ENCODE measurements around the gene ERICH4.
"Not testable (repeated sequence)": the region's sequence is repeated elsewhere in the genome, so short reads cannot be mapped to it uniquely, and the experiment has no call there.

ERICH4 gene

DNA sequence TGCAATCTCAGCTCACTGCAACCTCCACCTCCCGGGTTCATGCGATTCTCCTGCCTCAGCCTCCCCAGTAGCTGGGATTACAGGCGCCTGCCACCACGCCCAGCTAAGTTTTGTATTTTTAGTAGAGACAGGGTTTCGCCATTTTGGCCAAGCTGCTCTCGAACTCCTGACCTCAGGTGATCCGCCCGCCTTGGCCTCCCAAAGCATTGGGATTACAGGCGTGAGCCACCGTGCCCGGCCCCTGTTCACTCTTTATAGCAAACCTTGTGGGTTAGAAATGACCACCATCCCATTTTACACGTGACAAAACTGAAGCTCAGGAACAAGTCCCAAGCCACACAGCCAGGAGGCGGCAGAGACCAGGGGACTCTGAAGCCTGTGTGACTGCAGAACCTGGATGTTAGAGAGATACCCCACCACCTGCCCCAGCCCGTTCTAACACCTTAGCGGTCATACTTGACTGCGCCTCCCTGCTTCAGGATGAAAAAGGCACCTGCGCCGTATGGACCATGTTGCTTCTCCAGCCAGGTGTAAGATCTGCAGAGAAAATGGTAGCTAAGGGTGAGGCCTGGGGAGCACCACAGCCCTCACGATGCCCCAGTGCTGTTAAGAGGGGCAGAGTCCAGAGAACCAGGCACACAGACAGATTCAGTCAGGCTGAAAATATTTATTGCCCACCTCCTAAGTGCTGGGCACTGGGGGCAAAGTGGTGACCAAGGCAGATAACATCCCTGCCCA, 6.9 kb upstream of the ERICH4 start:
- no peak for DNase-seq

DNA sequence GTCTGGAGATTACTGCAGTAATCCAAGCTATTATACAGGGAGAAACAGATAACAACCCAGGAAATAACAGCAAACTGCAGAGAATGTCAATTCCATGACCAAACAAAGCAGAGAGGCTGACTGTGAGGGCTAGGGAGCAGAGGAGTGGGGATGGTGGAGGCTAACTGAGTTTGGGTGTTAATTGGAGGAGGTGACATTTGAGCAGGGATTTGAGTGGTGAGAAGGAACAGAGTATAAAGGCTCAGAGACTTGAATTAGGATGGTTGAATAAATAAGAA, 6.3 kb upstream of the ERICH4 start:
- no peak for DNase-seq

DNA sequence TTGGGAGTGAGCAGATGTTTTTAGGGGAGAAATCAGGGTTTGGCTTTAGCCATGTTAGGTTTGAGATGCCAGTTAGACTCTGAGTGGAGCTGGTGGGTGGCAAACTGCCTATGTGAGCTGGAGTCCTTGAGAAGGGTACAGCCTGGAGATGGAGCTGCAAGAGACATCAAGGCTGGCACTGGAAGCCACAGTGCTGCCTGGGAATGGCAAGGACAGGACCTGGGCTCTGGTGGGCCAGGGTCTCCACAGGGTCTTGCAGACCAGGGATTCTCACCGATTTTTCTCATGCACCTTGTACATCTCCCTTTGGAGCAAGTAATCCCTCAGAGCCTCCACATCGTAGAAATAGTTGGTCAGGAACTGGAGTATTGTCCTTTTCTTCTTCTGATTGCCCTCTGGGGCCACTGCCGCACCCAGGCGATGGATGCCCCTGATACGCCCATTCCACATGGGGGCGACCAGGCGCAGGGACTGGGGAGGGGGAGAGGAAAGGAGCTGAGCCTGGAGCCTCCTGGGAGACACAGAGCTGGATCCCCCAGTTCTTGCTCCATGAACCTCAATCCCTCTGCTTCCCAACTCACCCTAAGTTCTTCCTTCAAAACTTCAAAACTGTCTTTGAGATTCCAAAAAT, 4.9 kb upstream of the ERICH4 start:
- DNase-seq = no peak

DNA sequence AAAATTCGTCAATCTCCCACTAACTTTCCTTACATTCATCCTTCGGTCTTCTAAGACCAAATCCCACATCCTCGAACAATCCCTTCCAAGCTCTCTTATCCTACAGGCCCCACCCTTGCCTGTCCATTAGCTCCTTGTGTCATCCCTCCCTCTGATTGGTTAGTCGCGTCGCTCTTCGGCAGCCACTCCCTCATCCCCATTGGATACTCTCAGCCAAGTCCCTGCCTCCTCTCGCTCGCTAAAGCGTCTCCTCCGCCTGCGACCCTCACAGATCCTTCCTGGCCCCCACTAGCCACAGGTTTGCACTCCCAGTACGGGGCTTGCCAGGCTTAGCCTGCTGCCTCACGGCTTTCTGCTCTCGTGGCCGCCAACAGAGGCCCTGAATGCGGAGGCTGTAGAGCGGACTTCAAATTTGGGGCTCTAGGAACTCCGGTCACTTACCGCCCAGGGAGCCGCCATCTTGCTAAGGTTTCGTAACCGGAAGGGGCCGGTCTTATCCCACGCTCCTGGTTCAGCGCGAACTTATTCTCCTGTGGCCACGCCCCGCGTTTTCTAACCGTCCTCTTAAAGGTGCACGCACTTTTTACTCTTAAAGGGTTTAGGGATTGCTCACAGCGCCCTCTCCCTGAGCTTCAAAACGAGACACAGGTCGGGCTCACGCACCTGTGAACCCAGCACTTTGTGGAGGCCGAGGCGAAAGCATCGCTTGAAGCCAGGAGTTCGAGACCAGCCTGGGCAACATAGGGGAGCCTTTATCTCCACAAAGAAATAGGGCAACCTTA, 3.3 kb upstream of the ERICH4 start, which contains the start of gene DMAC2:
Gene DMAC2 (minus strand): TSS at position 472 of the 782 bp plus-strand sequence. CDS start 13 bp downstream, at position 459.
- DNase-seq = peak; percentile 98 to 99

DNA sequence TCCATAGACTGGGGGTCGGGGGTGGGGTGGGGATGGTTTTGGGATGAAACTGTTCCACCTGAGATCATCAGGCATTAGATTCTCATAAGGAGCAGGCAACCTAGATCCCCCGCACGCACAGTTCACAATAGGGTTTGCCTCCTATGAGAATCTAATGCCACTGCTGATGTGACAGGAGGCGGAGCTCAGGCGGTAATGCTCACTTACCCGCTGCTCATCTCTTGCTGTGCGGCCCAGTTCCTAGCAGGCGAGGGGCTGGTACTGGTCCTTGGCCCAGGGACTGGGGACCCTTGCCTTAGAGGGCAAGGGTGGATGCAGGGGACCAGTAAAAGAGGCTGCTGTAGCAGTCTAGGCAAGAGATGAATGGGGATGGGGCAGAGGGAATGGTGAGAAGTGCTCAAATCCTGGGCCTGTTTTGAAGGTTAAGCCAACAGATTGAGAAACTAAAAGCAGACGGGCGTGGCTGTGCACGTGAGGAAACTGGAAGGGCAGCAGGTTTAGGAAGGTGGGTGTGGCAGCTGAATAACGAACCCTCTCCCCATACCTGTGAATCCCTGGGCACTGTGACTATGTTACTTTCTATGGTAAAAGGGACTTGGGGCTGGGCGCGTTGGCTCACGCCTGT, 1.5 kb upstream of the ERICH4 start:
- no peak for DNase-seq

DNA sequence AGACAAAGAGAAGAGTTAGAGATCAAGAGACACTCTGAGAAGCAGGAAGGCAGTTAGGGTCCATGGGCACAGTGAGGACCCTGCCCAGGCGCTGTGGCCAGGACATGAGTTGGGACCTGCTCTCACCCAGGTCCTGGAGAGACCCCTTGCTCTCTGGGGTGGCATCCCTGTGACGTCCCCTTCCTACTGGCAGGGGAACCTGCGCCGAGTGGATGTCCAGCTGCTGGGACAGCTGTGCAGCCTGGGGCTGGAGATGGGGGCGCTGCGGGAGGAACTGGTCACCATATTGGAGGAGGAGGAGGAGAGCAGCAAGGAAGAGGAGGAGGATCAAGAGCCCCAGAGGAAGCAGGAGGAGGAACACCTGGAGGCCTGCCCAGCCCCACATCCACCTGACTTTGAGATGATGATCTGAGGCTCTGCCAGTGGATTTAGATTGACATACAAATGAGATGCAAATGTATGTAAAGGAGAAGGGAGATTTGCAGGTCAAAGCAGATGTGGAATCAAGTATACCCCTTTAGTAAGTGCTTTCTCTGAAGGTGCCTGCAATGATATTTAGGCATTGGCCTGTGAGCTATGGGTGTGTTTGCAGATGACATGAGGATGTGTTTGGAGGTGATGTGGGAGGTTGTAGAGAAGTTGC, 978 bp downstream of the ERICH4 start:
- DNase-seq = no peak

DNA sequence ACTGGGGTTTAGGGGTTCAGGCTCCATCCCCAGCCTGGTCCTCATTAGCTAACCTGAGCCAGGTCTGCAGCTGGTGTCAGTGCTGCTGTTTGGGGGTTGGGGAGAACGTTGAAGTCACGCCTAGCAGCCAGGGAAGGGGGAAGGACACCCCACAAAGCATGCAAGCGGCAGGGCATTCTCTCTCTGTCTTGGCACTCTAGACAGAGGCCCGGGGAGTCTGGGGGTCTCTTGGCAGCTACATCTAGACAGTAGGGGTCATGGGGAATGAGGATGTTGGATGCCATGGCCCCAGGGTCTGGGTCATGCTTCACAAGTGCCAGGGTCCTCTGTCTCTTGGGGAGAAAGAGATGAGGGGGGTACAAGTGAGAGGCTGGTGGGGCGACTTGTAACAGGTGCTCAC, 2.6 kb downstream of the ERICH4 start:
- DNase-seq = no peak

DNA sequence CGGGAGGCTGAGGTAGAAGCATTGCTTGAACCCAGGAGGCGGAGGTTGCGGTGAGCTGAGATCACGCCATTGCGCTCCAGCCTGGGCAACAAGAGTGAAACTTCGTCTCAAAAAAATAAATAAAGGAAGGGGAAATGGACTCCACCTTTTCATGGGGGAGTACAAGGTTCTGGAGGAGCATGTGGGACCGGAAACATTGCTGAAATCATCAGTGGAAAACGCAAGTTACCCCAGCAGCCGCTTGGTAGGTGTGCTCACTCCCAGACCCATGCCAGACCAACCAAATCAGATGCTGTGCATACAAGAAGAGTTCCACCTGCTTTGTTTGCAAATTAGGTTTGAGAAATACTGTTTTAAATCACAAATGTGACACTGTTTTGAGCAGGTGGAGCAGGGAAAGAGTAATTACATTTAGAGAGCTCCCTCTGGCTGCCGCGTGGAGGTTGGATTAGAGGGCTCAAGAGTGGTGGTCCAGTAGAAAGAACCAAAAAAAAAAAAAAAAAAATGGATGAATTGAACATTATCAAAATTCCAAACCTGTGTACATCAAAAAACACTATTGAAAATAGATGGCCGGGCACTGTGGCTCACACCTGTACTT, 4.9 kb downstream of the ERICH4 start:
- DNase-seq = no peak

DNA sequence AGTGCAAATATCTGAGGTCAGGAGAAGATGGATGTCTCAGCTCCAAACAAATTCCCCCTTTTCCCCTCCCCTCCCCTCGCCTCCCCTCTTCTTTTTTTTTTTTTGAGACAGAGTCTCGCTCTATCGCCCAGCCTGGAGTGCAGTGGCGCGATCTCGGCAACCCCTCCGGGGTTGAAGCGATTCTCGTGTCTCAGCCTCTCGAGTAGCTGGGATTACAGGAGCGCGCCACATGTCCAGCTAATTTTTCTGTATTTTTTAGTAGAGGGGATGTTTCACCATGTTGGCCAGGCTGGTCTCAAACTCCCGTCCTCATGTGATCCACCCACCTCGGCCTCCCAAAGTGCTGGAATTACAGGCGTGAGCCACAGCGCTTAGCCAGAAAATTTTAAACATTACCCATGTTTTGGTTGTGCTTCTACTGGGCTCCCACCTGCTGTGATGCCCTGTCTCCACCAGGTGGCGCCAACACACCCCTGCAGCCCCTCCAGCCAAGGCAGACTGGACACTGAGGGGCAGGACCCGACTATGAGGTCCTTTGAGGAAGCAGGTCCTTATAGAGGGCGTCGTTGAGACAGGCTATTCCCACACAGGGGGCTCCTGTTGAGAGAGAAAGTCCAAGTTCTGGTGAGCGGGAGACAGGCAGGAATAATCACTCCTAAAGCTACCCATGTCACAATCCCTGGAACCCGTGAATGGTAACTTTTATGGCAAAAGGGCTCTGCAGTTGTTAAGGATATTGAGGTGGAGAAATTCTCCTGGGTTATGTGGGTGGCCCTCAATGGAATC, 6.3 kb downstream of the ERICH4 start:
- peak; percentile 53 to 58 for DNase-seq

DNA sequence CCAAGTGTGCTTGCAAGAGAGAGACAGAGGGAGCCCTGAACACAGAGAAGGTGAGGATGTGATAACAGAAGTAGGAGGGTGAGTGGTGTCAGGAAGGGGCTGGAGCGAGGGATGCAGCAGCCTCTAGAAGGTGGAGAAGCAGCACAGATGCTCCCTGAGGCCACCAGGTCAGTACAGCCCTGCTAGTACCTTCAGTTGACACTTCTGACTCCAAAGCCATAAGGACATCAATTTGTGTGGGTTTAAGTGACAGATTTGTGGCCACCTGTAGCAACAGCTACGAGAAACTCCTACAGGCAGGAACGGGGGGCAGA, 6.9 kb downstream of the ERICH4 start:
- DNase-seq = no peak

DNA sequence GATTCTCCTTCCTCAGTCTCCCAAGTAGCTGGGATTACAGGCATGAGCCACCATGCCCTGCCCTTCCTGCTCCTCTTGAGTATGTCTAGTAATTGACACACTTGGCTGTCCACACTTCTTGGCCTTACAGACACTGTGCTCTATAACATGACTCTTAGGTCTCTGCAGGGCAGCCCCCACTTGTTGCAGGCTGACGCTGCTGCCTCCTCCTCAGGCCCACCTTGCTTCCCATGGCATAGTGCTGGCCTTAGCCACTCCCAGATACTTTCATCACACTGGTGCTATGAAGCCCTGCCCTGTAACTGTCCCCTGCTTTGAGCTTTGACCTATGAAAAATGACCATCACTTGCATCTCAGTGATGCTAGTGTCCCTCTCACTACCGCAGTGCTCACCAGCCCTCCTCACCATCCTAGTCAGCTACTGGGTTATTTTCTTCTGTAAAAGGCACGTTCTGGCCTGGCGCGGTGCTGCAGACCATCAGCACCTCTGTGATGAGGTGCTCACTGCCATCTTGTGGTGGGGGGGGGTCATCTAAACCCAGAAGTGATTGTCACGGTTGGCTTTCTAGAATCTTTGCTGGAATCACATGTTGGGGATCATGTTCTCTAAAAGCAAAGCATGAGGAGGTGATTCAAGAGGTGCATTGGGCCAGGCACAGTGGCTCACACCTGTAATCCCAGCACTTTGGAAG, 9.8 kb downstream of the ERICH4 start:
- DNase-seq = no peak

DNA sequence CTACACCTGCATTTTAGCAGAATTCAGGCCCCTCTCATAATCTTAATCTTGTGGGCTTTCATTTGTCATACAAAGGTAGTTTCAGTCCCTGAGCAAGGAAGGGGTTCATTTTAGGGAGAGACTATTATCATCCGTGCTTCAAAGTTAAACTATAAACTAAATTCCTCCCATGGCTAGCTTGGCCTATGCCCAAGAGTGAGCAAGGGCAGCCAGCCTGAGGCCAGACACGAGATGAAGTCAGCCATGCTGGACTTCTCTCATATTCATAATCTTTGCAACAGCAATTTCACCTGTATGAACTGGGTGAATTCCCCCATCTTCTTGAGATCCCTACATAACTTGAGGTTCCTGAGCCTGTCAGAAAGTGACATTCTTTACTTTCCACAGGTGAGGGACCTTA, 13.0 kb downstream of the ERICH4 start:
- no peak for DNase-seq

DNA sequence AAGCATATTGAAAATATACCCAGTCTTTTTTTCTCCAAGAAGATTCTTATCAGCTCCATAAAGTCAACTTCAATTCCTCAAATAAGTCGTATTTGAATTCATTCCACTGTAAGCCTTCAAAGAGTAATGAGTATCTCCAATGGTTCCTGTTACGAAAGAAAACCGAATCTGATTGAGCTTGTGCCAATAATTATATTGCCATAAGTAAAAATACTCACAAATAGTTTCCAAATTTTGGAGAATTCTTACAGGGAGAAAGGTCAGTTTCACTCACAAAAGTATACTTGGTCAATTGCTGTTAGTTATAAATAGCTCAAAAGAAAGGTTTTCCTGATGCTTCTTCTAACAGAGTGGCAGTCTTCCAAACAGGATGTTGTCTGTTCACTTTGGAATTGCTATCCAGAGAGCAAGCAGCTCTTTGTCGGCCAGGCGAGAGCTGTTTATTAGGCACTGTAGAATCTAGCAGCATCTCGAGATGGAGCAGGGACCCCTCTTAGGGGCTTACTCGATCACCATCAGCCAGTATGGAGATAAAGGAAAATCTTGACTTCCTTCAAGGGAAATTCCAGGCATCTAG, 13.5 kb downstream of the ERICH4 start:
- DNase-seq = no peak

DNA sequence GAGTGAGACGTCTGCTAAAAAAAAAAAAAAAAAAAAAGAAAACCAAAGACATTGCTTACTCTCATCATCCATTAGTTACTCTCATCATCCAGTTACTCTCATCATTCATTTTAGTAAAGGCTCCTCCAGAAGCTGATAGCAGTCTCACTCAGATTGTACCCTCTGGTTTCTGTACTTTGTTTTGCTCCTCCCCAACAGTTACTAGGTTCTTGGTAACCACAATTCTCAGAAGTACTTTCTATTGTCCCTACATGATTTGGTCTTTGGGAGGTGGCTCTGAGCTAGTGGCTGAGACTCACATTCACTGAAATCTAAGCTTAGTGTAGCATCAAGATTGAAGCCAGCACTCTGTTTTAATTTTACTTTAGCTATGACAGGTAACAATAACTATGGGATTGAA, 14.3 kb downstream of the ERICH4 start:
- no peak for DNase-seq

DNA sequence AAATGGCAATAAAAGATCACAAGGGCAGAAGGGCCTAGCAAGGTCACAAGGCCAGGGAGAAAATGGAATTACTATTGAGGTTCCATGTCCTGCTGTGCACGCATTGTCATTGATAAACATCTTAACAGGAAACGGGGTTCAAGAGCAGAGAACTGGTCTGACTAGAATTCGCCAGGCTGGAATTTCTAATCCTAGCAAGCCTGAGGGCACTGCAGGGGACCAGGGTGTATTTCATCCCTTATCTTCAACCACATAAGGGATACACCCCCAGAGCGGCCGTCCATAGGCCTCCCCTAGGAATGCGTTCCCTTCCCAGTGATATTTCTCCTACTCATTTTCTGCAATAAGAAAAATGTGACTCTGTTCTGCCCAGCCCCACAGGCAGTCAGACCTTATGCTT, 19.5 kb downstream of the ERICH4 start:
- DNase-seq = no peak

DNA sequence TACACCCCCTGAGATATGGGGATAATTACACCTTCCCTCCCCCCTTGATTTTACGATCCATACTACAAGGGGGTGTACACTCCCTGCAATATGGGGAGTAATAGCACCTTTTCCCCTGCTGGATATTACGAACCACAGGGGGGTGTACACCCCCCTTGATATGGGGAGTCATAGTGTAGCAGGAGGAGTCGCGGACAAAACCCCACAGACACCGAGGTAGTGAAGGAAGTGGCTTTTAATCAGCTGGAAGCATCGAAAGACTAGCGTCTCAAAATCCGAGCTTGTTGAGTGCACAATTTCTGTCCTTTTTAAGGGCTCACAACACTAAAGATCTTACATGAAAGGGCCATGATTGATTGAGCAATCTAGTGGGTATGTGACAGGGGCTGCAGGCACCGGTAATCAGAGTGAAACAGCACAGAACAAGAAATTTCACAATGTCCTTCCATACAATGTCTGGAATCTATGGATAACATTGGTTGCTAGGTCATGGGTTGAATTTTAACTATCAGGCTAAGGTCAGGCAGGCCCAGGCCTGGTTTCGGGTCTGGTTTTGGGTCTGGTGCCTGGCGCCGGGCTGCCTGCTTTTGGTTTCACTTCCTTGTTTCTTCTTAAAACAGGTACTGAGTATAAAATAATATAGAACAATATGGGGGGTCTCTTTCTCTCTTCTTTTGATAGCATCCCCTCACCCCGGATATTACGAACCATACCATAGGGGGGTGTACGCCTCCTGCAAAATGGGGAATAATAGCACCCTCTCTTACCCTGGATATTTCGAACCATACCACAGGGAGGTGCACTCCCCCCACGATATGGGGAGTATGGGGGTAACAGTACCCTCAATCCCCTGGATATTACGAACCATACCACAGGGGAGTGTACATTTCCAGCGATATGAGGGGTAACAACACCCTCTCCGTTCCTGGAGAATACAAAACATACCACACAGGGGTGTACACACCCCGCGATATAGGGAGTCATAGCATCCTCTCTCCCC, 20.6 kb downstream of the ERICH4 start:
- DNase-seq = not testable (repeated sequence)

DNA sequence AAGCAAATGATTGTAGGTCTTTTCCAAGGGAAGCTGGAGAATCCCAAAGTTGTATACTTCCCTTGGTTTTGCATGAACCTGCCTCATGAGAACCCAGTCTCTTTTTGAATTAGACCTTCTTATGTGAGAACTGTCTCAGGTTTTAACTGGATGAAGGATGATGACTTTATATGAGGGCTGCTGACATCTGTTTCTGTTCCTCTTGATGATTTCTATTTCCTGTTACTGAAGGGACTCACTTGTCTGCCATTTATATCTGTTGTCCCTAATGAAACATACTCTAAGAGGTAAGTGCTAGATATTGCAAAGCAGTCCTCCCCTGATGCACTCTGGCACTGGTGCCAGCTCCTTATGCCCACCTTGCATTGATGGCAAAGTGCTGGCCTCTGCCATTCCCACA, 33.6 kb downstream of the ERICH4 start:
- no peak for DNase-seq

DNA sequence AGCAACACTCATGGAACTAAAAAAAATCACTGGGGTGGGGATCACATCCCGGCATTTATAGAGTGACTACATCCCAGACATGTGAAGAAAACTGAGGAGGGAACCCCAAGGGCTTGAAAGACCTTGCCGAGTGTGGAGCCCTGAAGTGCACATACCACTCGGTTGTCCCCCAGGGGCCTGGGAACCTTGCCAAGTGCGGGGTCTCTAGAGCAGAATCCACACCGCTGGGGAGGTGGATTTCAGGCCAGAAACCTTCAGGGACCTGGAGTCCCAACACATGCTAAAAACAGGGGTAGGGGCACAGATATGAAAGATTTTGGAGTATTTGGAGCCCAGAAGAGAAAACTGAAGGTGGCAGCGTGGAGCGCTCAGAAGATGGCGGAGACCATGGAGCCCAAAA, 35.2 kb downstream of the ERICH4 start:
- no peak for DNase-seq

DNA sequence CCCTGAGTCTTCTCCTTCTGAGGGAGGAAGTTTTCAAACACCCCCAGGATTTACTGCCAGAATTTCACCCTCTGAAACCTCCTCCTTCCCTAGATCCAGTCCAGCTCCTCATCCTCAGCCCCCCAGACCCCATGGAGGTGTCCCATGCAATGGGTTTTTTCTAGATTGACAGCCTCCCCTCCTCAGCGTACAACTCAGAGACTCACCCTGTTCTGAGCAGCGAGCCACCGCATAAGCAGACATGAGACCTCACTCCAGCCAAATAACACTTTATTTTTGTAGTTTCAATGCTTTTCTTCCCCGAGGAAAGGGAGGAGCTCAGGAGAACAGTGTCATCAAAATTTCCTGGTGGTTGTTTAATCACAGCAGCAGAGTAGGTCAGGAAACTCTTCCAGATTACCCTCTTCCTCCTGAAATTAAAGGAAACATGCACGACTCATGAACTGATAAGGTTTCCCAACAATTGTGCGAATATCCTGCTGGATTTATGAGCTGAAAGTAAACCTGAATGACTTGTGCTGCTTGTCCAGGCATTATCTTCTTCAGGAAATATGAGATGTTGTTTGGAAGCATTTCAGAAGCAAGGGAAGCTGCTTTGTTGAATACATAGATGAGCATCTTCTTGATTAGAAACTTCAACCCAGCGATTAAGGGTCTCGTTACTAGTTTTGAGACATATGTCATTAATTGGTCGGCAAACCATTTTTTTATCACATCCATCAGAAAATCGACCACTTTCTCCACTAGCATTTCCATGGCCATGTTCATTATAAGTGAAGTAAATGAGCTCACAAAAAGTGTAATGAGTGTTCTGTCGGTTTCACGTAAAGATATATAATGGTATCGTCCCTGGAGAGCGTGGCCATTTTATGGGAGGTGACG, 36.2 kb downstream of the ERICH4 start:
- no peak for DNase-seq
